Thoracic aorta (tissue), 2 donors: ENCODE results near the gene GMPR2. TPM values are rescaled to one million over a fixed set of nuclear protein-coding genes. Genes with fewer than 3 reads are reported as not detected.

Experiments
- ATAC-seq: fragments of 150-250 bp; one replicate; pipeline ENCODE4 v1.8.0; 2017; ENCODE audit warnings: low read depth; ENCODE audit not compliant: insufficient number of reproducible peaks, low FRiP score
- DNase-seq: peaks from one replicate; pipeline ENCODE4 v3.0.0-alpha.2; 2020; ENCODE audit warnings: low spot score
- H3K27ac ChIP-seq, 2 donors: fragments of 200-600 bp; sonication (generic); 1 replicate in 1 of 2; 2 replicates in 1 of 2; pipeline ENCODE4 v1.5.1; 2016; ENCODE audit warnings: mild to moderate bottlenecking in 2 of 2, moderate library complexity in 2 of 2
- H3K27me3 ChIP-seq: fragments of 200-600 bp; sonication (generic); replicated peaks from 2 replicates; pipeline ENCODE4 v1.6.0; 2016; ENCODE audit warnings: mild to moderate bottlenecking; ENCODE audit not compliant: insufficient read depth
- H3K36me3 ChIP-seq: fragments of 200-600 bp; sonication (generic); one replicate; pipeline ENCODE4 v1.5.1; 2016
- H3K4me1 ChIP-seq, 2 donors: fragments of 200-600 bp; sonication (generic); 1 replicate in 1 of 2; 2 replicates in 1 of 2; pipeline versions ENCODE4 v1.5.1 to v1.6.0; 2016; ENCODE audit warnings: low read depth in 2 of 2, mild to moderate bottlenecking in 1 of 2; ENCODE audit not compliant: control insufficient read depth in 1 of 2
- H3K4me3 ChIP-seq: fragments of 200-600 bp; sonication (generic); 2 replicates; pipeline ENCODE4 v1.5.1; 2016; ENCODE audit warnings: mild to moderate bottlenecking
- H3K9me3 ChIP-seq: fragments of 200-600 bp; sonication (generic); 2 replicates; pipeline ENCODE4 v1.5.1; 2016
- CTCF ChIP-seq: fragments of 200-600 bp; sonication (generic); IDR thresholded peaks from one replicate; pipeline ENCODE4 v1.5.1; 2019; ENCODE audit warnings: antibody characterized with exemption
- total RNA-seq, 2 donors: library from RNA; depleted of rRNA; stranded (reverse); fragments of >200 nt; gene quantifications; one replicate each; pipeline versions ENCODE4 v1.1.0 to v1.2.3, GENCODE V29; 2016

Gene GMPR2
- total RNA-seq, 2 donors from 2014 or later, result 39.2 to 51.3 TPM

- H3K27me3 ChIP-seq, result no peaks in the 10 kb centered on the region
- no peak for DNase-seq
- peaks cover 10% of the 10 kb centered on the region for H3K36me3 ChIP-seq
- no peaks in the 10 kb centered on the region for H3K4me1 ChIP-seq
- no peak overlapping the region for H3K4me3 ChIP-seq
- TF ChIP-seq CTCF, result no peak
- H3K9me3 ChIP-seq, result no peaks in the 10 kb centered on the region
- no peak overlapping the region for H3K27ac ChIP-seq
- ATAC-seq, result no peak
Measured at GRCh38 chr14:24285351-24285750, 52.6 kb downstream of the GMPR2 start.

GRCh38 chr14:24286996-24287395 is 54.3 kb downstream of the GMPR2 start:
- Histone ChIP-seq H3K4me3 (no peak overlapping the region), H3K9me3 (no peaks in the 10 kb centered on the region), H3K27ac (no peak overlapping the region), H3K4me1 (no peaks in the 10 kb centered on the region), H3K36me3 (peaks cover 26% of the 10 kb centered on the region), H3K27me3 (no peaks in the 10 kb centered on the region)
- TF ChIP-seq CTCF, result no peak
- DNase-seq (no peak), ATAC-seq (no peak)

Other genes with a start within 250 kb of the GMPR2 start
- 1 to 10 TPM; 5.5 to 6.9 TPM for gene DHRS4L2, start 244.0 kb upstream of the GMPR2 start, total RNA-seq
- gene CARMIL3, start 180.9 kb upstream of the GMPR2 start, total RNA-seq, result under 1 TPM in 1 of 2 donors, not detected in 1; 0.14 TPM
- gene CPNE6, start 161.4 kb upstream of the GMPR2 start, total RNA-seq, result 1 to 10 TPM; 1.3 to 2.4 TPM
- gene PCK2, start 138.6 kb upstream of the GMPR2 start, total RNA-seq, result 10 to 100 TPM; 11.4 to 16.9 TPM
- gene DCAF11, start 118.2 kb upstream of the GMPR2 start, total RNA-seq, result 10 to 100 TPM; 52.8 to 54.2 TPM
- 1 to 10 TPM in 1 of 2 donors, under 1 TPM in 1; 0.92 to 6.1 TPM for gene NRL, start 118.0 kb upstream of the GMPR2 start, total RNA-seq
- under 1 TPM in 1 of 2 donors, not detected in 1; 0.78 TPM for gene FITM1, start 102.3 kb upstream of the GMPR2 start, total RNA-seq
- gene PSME1, start 96.7 kb upstream of the GMPR2 start, total RNA-seq, result 10 to 100 TPM; 61.2 to 84.5 TPM
- gene EMC9, start 91.3 kb upstream of the GMPR2 start, total RNA-seq, result 10 to 100 TPM in 1 of 2 donors, 1 to 10 TPM in 1; 4.9 to 18.6 TPM
- 10 to 100 TPM; 24.6 to 28.8 TPM for gene PSME2, start 86.3 kb upstream of the GMPR2 start, total RNA-seq
- gene RNF31, start 85.4 kb upstream of the GMPR2 start, total RNA-seq, result 10 to 100 TPM; 60.4 to 94.6 TPM
- 10 to 100 TPM; 74.8 to 86.1 TPM for gene IRF9, start 71.7 kb upstream of the GMPR2 start, total RNA-seq
- 10 to 100 TPM; 13.1 to 23.6 TPM for gene REC8, start 60.8 kb upstream of the GMPR2 start, total RNA-seq
- gene IPO4, start 44.1 kb upstream of the GMPR2 start, total RNA-seq, result 10 to 100 TPM; 19.9 to 64.6 TPM
- gene TM9SF1, start 37.5 kb upstream of the GMPR2 start, total RNA-seq, result 10 to 100 TPM; 51.8 to 81.9 TPM
- gene TSSK4, start 27.2 kb upstream of the GMPR2 start, total RNA-seq, result not detected
- 10 to 100 TPM; 33.4 to 58.3 TPM for gene CHMP4A, start 19.4 kb upstream of the GMPR2 start, total RNA-seq
- 10 to 100 TPM; 15.7 to 24.0 TPM for gene MDP1, start 16.9 kb upstream of the GMPR2 start, total RNA-seq
- gene NEDD8, start 562 bp upstream of the GMPR2 start, total RNA-seq, result 10 to 100 TPM; 76.0 to 91.4 TPM
- 10 to 100 TPM; 52.4 to 83.5 TPM for gene TINF2, start 9.7 kb downstream of the GMPR2 start, total RNA-seq
- under 1 TPM in 1 of 2 donors, not detected in 1; 0.21 TPM for gene TGM1, start 30.2 kb downstream of the GMPR2 start, total RNA-seq
- gene RABGGTA, start 38.7 kb downstream of the GMPR2 start, total RNA-seq, result 10 to 100 TPM; 28.2 to 44.7 TPM
- 10 to 100 TPM; 25.5 to 31.4 TPM for gene DHRS1, start 66.9 kb downstream of the GMPR2 start, total RNA-seq
- gene NOP9, start 66.9 kb downstream of the GMPR2 start, total RNA-seq, result 10 to 100 TPM; 15.8 to 19.2 TPM
- gene CIDEB, start 75.0 kb downstream of the GMPR2 start, total RNA-seq, result 10 to 100 TPM; 10.9 to 17.3 TPM
- gene LTB4R2, start 77.2 kb downstream of the GMPR2 start, total RNA-seq, result 10 to 100 TPM; 15.2 to 21.8 TPM
- gene LTB4R, start 78.6 kb downstream of the GMPR2 start, total RNA-seq, result 10 to 100 TPM in 1 of 2 donors, 1 to 10 TPM in 1; 8.9 to 13.1 TPM
- gene ADCY4, start 102.1 kb downstream of the GMPR2 start, total RNA-seq, result 10 to 100 TPM; 25.5 to 28.7 TPM
- gene RIPK3, start 107.1 kb downstream of the GMPR2 start, total RNA-seq, result 10 to 100 TPM in 1 of 2 donors, 1 to 10 TPM in 1; 6.8 to 17.9 TPM
- 10 to 100 TPM; 62.0 to 84.5 TPM for gene NFATC4, start 135.3 kb downstream of the GMPR2 start, total RNA-seq
- 10 to 100 TPM in 1 of 2 donors, 1 to 10 TPM in 1; 9.5 to 11.6 TPM for gene NYNRIN, start 166.1 kb downstream of the GMPR2 start, total RNA-seq
- 1 to 10 TPM; 1.3 to 4.2 TPM for gene CBLN3, start 196.7 kb downstream of the GMPR2 start, total RNA-seq
- 10 to 100 TPM; 62.8 to 71.6 TPM for gene KHNYN, start 197.0 kb downstream of the GMPR2 start, total RNA-seq
- gene SDR39U1, start 209.8 kb downstream of the GMPR2 start, total RNA-seq, result 10 to 100 TPM; 27.6 to 61.8 TPM